ENCODE data around the gene OSTN. TPM values are rescaled to one million over a fixed set of nuclear protein-coding genes. Genes with fewer than 3 reads are reported as not detected.

Gene OSTN
- total and polyA plus RNA-seq, 8 donors: 0.04 to 0.06 TPM; not detected in 6

- no peak overlapping the region for H3K27ac ChIP-seq
- no peaks in the 10 kb centered on the region for H3K9me3 ChIP-seq
- intact Hi-C loops (cut with DNase I): no loop called here
- H3K27me3 ChIP-seq: no peaks in the 10 kb centered on the region
- H3K4me3 ChIP-seq: no peak overlapping the region
- no peaks in the 10 kb centered on the region for H3K36me3 ChIP-seq
- no peaks in the 10 kb centered on the region for H3K4me1 ChIP-seq
- DNase-seq (no peak), ATAC-seq (no peak)
- no peak for TF ChIP-seq CTCF (IDR thresholded peaks at IDR 0.05)
These were observed 58.2 kb downstream of the OSTN start for GRCh38 chr3:191257286-191257685.

- ATAC-seq: no peak
- no peaks in the 10 kb centered on the region for H3K36me3 ChIP-seq
- H3K4me1 ChIP-seq: no peaks in the 10 kb centered on the region
- no peak for TF ChIP-seq CTCF (IDR thresholded peaks at IDR 0.05)
- intact Hi-C loops (cut with DNase I): no loop called here
- no peak overlapping the region for H3K4me3 ChIP-seq
- H3K27ac ChIP-seq: no peak overlapping the region
- no peaks in the 10 kb centered on the region for H3K27me3 ChIP-seq
- H3K9me3 ChIP-seq: no peaks in the 10 kb centered on the region
- no peak for DNase-seq
These were observed 60.4 kb downstream of the OSTN start for GRCh38 chr3:191259486-191259885.

GRCh38 chr3:191260431-191261303 lies 61.6 kb downstream of the OSTN start:
- TF ChIP-seq CTCF (IDR thresholded peaks at IDR 0.05): no peak
- Histone ChIP-seq H3K36me3 (no peaks in the 10 kb centered on the region), H3K4me3 (no peak overlapping the region), H3K27ac (no peak overlapping the region), H3K9me3 (no peaks in the 10 kb centered on the region), H3K27me3 (no peaks in the 10 kb centered on the region), H3K4me1 (no peaks in the 10 kb centered on the region)
- intact Hi-C loops (cut with DNase I): no loop called here
- ATAC-seq (no peak), DNase-seq (no peak)

- intact Hi-C loops (cut with DNase I): no loop called here
- Histone ChIP-seq H3K36me3 (no peaks in the 10 kb centered on the region), H3K9me3 (no peaks in the 10 kb centered on the region), H3K4me1 (no peaks in the 10 kb centered on the region), H3K4me3 (no peak overlapping the region), H3K27ac (no peak overlapping the region), H3K27me3 (no peaks in the 10 kb centered on the region)
- no peak for TF ChIP-seq CTCF (IDR thresholded peaks at IDR 0.05)
- DNase-seq (no peak), ATAC-seq (no peak)
These were observed 62.2 kb downstream of the OSTN start for GRCh38 chr3:191261304-191261638.

GRCh38 chr3:191262650-191263049 lies 63.6 kb downstream of the OSTN start:
- intact Hi-C loops (cut with DNase I): no loop called here
- H3K27ac ChIP-seq: no peak overlapping the region

More at GRCh38 chr3:191262650-191263049, 63.6 kb downstream of the OSTN start:
- DNase-seq (no peak), ATAC-seq (no peak)
- Histone ChIP-seq H3K4me1 (no peaks in the 10 kb centered on the region), H3K36me3 (no peaks in the 10 kb centered on the region), H3K9me3 (no peaks in the 10 kb centered on the region), H3K4me3 (no peak overlapping the region), H3K27me3 (no peaks in the 10 kb centered on the region)
- TF ChIP-seq CTCF (IDR thresholded peaks at IDR 0.05): no peak

Data from left lung (tissue), 10 donors.